Parathyroid adenoma (tissue), 2 donors: ENCODE measurements around the gene PSMA8.
"Not testable (repeated sequence)": the region's sequence is repeated elsewhere in the genome, so short reads cannot be mapped to it uniquely, and the experiment has no call there.

ENCODE experiments used
- H2AFZ ChIP-seq: fragments of 300-600 bp; sonication (generic); one replicate; pipeline ENCODE4 v1.7.0; 2017; ENCODE audit warnings: antibody characterized with exemption, mild to moderate bottlenecking
- H3K27ac ChIP-seq: fragments of 300-600 bp; sonication (generic); one replicate; pipeline ENCODE4 v1.7.0; 2017
- H3K27me3 ChIP-seq: fragments of 300-600 bp; sonication (generic); one replicate; pipeline ENCODE4 v1.7.0; 2017; ENCODE audit warnings: low read length; ENCODE audit not compliant: control insufficient read depth, insufficient read depth
- H3K36me3 ChIP-seq: fragments of 300-600 bp; sonication (generic); one replicate; pipeline ENCODE4 v1.7.0; 2017; ENCODE audit warnings: low read length; ENCODE audit not compliant: control insufficient read depth, insufficient read depth
- H3K4me1 ChIP-seq: fragments of 300-600 bp; sonication (generic); one replicate; pipeline ENCODE4 v1.7.0; 2017; ENCODE audit warnings: control low read depth
- H3K4me2 ChIP-seq: fragments of 300-600 bp; sonication (generic); one replicate; pipeline ENCODE4 v1.7.0; 2017; ENCODE audit warnings: low read length
- H3K4me3 ChIP-seq: fragments of 300-600 bp; sonication (generic); one replicate; pipeline ENCODE4 v1.7.0; 2017; ENCODE audit warnings: low read depth, low read length
- H3K79me2 ChIP-seq: fragments of 300-600 bp; sonication (generic); one replicate; pipeline ENCODE4 v1.7.0; 2017; ENCODE audit warnings: control low read depth
- H3K9ac ChIP-seq: fragments of 300-600 bp; sonication (generic); one replicate; pipeline ENCODE4 v1.7.0; 2017; ENCODE audit warnings: mild to moderate bottlenecking
- H3K9me3 ChIP-seq: fragments of 300-600 bp; sonication (generic); one replicate; pipeline ENCODE4 v1.7.0; 2017; ENCODE audit warnings: low read length; ENCODE audit not compliant: control insufficient read depth
- CTCF ChIP-seq: fragments of 300-600 bp; sonication (generic); IDR thresholded peaks from one replicate; pipeline ENCODE4 v1.7.0; 2017; ENCODE audit warnings: antibody characterized with exemption, mild to moderate bottlenecking
- donor health status: primary hyperparathyroidism.

PSMA8 gene

GRCh38 chr18:26159353-26159752, 25.7 kb downstream of the PSMA8 start:
- Histone ChIP-seq H3K4me2 (no peak overlapping the region), H3K4me1 (no peaks in the 10 kb centered on the region), H3K36me3 (no peaks in the 10 kb centered on the region), H3K9ac (no peak overlapping the region), H2AFZ (no peak overlapping the region), H3K27ac (no peak overlapping the region), H3K79me2 (no peaks in the 10 kb centered on the region), H3K4me3 (no peak overlapping the region), H3K9me3 (no peaks in the 10 kb centered on the region), H3K27me3 (no peaks in the 10 kb centered on the region)
- TF ChIP-seq CTCF: no peak

GRCh38 chr18:26164571-26164970, 30.9 kb downstream of the PSMA8 start:
- H2AFZ ChIP-seq: no peak overlapping the region

GRCh38 chr18:26167592-26167991, 33.9 kb downstream of the PSMA8 start:
- H3K79me2 ChIP-seq, H3K27me3 ChIP-seq: not testable (repeated sequence)

More at GRCh38 chr18:26164571-26164970, 30.9 kb downstream of the PSMA8 start:
- Histone ChIP-seq H3K79me2 (no peaks in the 10 kb centered on the region), H3K27ac (no peak overlapping the region), H3K4me1 (no peaks in the 10 kb centered on the region), H3K36me3 (no peaks in the 10 kb centered on the region), H3K4me2 (no peak overlapping the region), H3K27me3 (no peaks in the 10 kb centered on the region), H3K4me3 (no peak overlapping the region), H3K9me3 (no peaks in the 10 kb centered on the region), H3K9ac (no peak overlapping the region)
- TF ChIP-seq CTCF: no peak

GRCh38 chr18:26175481-26175880, 41.8 kb downstream of the PSMA8 start:
- Histone ChIP-seq H3K79me2 (no peaks in the 10 kb centered on the region), H3K36me3 (no peaks in the 10 kb centered on the region), H3K27me3 (no peaks in the 10 kb centered on the region), H3K4me2 (no peak overlapping the region), H3K9ac (no peak overlapping the region), H3K4me1 (no peaks in the 10 kb centered on the region), H2AFZ (no peak overlapping the region), H3K27ac (no peak overlapping the region), H3K9me3 (no peaks in the 10 kb centered on the region), H3K4me3 (no peak overlapping the region)
- no peak for TF ChIP-seq CTCF

More at GRCh38 chr18:26167592-26167991, 33.9 kb downstream of the PSMA8 start:
- not testable (repeated sequence) for H2AFZ ChIP-seq, H3K27ac ChIP-seq, H3K4me1 ChIP-seq, H3K36me3 ChIP-seq, H3K4me3 ChIP-seq, H3K9ac ChIP-seq, H3K4me2 ChIP-seq, H3K9me3 ChIP-seq

GRCh38 chr18:26176134-26176533, 42.5 kb downstream of the PSMA8 start:
- no peaks in the 10 kb centered on the region for H3K36me3 ChIP-seq
- no peak overlapping the region for H2AFZ ChIP-seq
- H3K27ac ChIP-seq: no peak overlapping the region
- TF ChIP-seq CTCF: no peak
- H3K27me3 ChIP-seq: no peaks in the 10 kb centered on the region
- H3K4me3 ChIP-seq: no peak overlapping the region
- no peak overlapping the region for H3K9ac ChIP-seq
- no peaks in the 10 kb centered on the region for H3K9me3 ChIP-seq
- no peaks in the 10 kb centered on the region for H3K4me1 ChIP-seq
- H3K79me2 ChIP-seq: no peaks in the 10 kb centered on the region
- H3K4me2 ChIP-seq: no peak overlapping the region
